IPS DF 6.9 (cell line): ENCODE results near the gene ZNF879.
A peak's percentile ranks its signal among the peaks of the same experiment; 100 is the strongest.

Experiments
- DNase-seq: peaks from one replicate; pipeline ENCODE4 v3.0.0-alpha.2; 2013; ENCODE audit warnings: low read depth, low spot score
- H3K27ac ChIP-seq: one replicate; pipeline ENCODE4 v1.5.1; 2013; ENCODE audit warnings: low read length, control low read depth
- H3K27me3 ChIP-seq: 2 replicates; pipeline ENCODE4 v1.6.1; 2013; ENCODE audit warnings: mild to moderate bottlenecking, low read length; ENCODE audit not compliant: control insufficient read depth, insufficient read depth
- H3K36me3 ChIP-seq: 2 replicates; pipeline ENCODE4 v1.6.1; 2013; ENCODE audit warnings: low read length; ENCODE audit not compliant: control insufficient read depth, insufficient read depth
- H3K4me1 ChIP-seq: 2 replicates; pipeline ENCODE4 v1.6.1; 2013; ENCODE audit warnings: low read length; ENCODE audit not compliant: control insufficient read depth, insufficient read depth
- H3K4me3 ChIP-seq: 2 replicates; pipeline ENCODE4 v1.5.1; 2013; ENCODE audit warnings: mild to moderate bottlenecking, low read length
- H3K9me3 ChIP-seq: 2 replicates; pipeline ENCODE4 v1.6.1; 2013; ENCODE audit warnings: low read length, inconsistent platforms; ENCODE audit not compliant: control insufficient read depth, insufficient read depth
- WGBS: extraction: QIAGEN DNeasy Blood & Tissue Kit; methylation state at CpG from one replicate; pipeline ENCODE4 v1.1.7; 2013; ENCODE audit warnings: mixed read lengths, missing lambda C conversion rate; ENCODE audit not compliant: insufficient read length, insufficient coverage; 5-methylcytosine and 5-hydroxymethylcytosine counted together

ZNF879 gene

DNA sequence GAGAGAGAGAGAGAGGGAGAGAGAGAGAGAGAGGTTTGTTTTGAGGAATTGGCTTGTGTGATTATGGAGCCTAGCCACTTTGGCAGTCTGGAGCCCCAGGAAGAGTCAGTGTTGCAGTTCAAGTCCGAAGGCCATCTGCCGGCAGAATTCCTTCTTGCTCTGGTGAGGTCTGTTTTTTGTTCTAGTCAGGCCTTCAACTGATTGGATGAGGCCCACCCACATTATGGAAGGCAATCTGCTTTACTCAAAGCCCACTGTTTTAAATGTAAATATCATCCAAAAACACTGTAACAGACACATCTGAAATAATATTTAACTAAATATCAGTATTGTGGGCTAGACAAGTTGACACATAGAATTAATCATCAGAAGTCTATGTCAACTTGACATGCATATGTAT is 17.0 kb upstream of the ZNF879 start:
- WGBS = no CpG with 5 or more reads among the region's 2 CpGs
- Histone ChIP-seq H3K9me3 (peaks cover 2% of the 10 kb centered on the region; the same call in 1 of the 2 replicates), H3K4me1 (no peaks in the 10 kb centered on the region), H3K27me3 (no peaks in the 10 kb centered on the region), H3K27ac (no peak overlapping the region), H3K4me3 (no peak overlapping the region), H3K36me3 (no peaks in the 10 kb centered on the region)
- no peak for DNase-seq

DNA sequence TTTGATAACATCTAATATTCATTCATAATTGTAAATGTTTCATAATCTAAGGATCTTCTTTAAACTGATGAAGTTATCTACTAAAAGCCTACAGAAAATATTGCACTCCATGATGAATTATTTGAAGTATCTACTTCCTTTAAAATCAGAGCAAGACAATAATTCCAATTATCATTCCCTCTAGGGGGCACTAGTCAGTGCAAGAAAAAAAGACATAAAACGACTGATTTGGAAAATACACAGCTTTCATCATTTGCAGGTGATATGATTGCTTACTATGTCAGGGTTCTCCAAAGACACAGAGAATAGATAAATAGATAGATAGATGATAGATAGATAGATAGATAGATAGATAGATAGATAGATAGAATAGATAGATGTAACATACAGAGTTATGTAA is 14.9 kb upstream of the ZNF879 start:
- no CpG with 5 or more reads among the region's 1 CpG for WGBS
- Histone ChIP-seq H3K4me1 (no peaks in the 10 kb centered on the region), H3K27me3 (no peaks in the 10 kb centered on the region), H3K36me3 (no peaks in the 10 kb centered on the region), H3K4me3 (no peak overlapping the region), H3K27ac (no peak overlapping the region), H3K9me3 (no peaks in the 10 kb centered on the region; the same call in 1 of the 2 replicates)
- no peak for DNase-seq

DNA sequence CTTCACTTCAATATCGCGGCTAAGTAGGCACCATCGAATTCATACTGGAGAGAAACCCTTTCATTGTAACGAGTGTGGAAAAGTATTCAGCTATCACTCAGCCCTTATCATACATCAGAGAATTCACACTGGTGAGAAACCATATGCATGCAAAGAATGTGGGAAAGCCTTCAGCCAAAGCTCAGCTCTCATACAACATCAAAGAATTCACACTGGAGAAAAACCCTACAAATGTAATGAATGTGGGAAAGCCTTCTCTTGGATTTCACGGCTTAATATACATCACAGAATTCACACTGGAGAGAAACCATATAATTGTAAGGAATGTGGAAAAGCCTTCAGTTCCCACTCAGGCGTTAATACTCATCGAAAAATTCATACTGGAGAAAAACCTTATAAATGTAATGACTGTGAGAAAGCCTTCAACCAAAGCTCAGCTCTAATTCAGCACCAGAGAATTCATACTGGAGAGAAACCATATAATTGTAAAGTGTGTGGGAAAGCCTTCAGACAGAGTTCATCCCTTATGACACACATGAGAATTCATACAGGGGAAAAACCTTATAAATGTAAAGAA is 9.5 kb downstream of the ZNF879 start:
- no CpG with 5 or more reads among the region's 7 CpGs for WGBS
- DNase-seq = no peak
- Histone ChIP-seq H3K9me3 (peaks cover 13% of the 10 kb centered on the region), H3K4me1 (no peaks in the 10 kb centered on the region), H3K36me3 (peaks cover 15% of the 10 kb centered on the region; the same call in 1 of the 2 replicates), H3K4me3 (no peak overlapping the region), H3K27me3 (no peaks in the 10 kb centered on the region), H3K27ac (no peak overlapping the region)

DNA sequence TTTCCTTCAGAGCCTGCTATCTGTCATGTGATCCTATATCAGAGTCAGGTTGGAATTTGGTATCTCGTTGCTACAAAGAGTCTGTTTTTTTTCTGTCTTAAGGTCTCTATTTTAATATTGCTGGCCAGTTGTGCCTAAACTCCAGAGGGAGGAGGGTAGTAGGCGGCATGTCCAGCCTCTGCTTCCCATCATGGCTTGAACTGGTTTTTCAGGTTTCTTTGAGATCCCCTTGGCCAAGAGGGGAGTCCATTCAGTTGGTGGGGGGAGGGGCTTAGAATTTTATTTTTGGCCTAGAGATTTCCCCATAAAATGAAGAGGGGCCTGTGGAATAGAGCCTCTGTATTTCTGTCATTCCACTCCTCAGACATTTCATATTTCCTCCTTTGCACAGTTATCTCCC is 21.2 kb downstream of the ZNF879 start:
- DNase-seq = no peak
- WGBS = no CpG with 5 or more reads among the region's 2 CpGs
- no peaks in the 10 kb centered on the region for H3K4me1 ChIP-seq

DNA sequence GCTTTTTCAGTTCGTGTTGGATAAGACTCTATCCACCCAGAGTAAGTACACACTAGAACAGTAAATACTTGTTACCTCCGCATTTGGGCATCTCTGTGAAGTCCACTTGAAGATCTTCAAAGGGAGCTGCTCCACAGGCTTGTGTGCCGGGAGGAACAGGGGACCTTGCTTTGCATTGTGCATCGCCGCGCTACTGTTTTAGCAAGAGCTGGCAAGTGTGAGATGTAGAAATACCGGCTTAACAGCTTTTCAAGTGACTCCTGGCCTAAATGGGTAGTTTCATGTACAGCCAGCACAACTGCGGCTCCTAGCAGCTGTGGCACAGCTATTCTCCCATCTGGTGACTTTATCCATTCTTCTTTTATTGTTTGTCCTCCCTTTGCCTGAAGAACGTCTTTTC is 28.2 kb downstream of the ZNF879 start:
- H3K9me3 ChIP-seq = no peaks in the 10 kb centered on the region; the same call in 1 of the 2 replicates
- H3K4me1 ChIP-seq = no peaks in the 10 kb centered on the region
- no peaks in the 10 kb centered on the region for H3K36me3 ChIP-seq
- H3K27ac ChIP-seq = no peak overlapping the region
- H3K4me3 ChIP-seq = no peak overlapping the region
- WGBS = no CpG with 5 or more reads among the region's 9 CpGs
- H3K27me3 ChIP-seq = no peaks in the 10 kb centered on the region
- no peak for DNase-seq

More for the DNA sequence above, 21.2 kb downstream of the ZNF879 start:
- Histone ChIP-seq H3K9me3 (peaks cover 1% of the 10 kb centered on the region; the same call in 1 of the 2 replicates), H3K36me3 (no peaks in the 10 kb centered on the region), H3K27ac (no peak overlapping the region), H3K27me3 (no peaks in the 10 kb centered on the region), H3K4me3 (no peak overlapping the region)

DNA sequence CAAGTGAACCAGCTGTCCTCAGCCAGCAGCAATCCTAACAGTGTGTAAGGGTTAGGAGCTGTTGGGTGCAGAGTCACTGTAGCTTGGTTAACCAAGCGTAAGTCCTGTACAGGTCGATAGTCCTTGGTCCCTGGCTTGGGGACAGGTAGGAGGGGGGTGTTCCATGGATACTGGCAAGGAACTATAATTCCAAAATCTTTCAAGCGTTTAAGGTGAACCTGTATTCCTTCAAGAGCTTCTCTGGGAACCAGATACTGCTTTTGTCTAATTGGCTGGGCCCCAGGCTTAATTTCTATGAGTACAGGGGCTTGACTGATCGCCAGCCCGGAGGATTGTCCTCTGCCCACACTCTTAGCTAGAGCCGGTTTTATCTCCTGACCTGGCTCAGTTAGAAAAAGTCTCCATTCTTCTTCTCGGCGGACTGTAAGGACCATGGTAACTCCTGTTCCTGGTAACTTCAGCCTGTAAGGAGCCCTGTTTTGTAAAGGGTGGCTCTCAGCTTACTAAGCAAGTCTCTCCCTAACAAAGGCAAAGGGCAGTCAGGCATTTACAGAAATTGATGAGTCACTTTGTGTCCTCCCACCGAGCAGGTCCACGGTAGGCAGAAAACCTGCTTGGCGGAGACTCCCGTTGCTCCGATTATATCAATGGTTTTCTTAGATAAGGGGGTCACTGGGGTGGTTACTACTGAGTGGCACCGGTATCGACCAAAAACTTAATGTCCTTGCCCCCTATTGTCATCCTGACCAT is 30.6 kb downstream of the ZNF879 start:
- no peak overlapping the region for H3K4me3 ChIP-seq
- H3K36me3 ChIP-seq = no peaks in the 10 kb centered on the region
- H3K4me1 ChIP-seq = no peaks in the 10 kb centered on the region
- no peak overlapping the region for H3K27ac ChIP-seq
- H3K27me3 ChIP-seq = no peaks in the 10 kb centered on the region
- H3K9me3 ChIP-seq = no peaks in the 10 kb centered on the region; the same call in 1 of the 2 replicates
- no CpG with 5 or more reads among the region's 15 CpGs for WGBS
- DNase-seq = no peak

DNA sequence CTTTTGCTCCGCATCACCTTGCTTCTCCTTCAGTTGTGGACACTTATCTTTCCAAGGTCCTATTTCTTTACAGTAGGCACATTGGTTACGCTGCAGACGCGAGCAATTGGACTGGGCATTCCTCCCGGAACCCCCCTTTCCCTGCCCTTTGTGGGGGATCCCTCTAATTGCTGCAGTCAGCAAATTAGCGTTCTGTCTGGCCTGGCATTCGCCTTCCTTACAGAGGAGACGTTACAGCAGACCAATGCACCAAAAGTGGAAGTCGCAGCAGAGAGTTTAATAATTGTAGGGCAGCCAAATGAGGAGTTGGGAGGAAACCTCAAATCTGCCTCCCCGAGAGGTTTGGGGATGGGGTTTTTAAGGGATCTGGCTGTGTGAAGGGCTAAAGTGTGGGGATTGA is 31.3 kb downstream of the ZNF879 start:
- H3K27ac ChIP-seq = no peak overlapping the region
- no peaks in the 10 kb centered on the region for H3K36me3 ChIP-seq
- H3K9me3 ChIP-seq = no peaks in the 10 kb centered on the region; the same call in 1 of the 2 replicates
- no peak for DNase-seq
- no CpG with 5 or more reads among the region's 10 CpGs for WGBS
- H3K4me1 ChIP-seq = no peaks in the 10 kb centered on the region
- H3K27me3 ChIP-seq = no peaks in the 10 kb centered on the region
- no peak overlapping the region for H3K4me3 ChIP-seq

DNA sequence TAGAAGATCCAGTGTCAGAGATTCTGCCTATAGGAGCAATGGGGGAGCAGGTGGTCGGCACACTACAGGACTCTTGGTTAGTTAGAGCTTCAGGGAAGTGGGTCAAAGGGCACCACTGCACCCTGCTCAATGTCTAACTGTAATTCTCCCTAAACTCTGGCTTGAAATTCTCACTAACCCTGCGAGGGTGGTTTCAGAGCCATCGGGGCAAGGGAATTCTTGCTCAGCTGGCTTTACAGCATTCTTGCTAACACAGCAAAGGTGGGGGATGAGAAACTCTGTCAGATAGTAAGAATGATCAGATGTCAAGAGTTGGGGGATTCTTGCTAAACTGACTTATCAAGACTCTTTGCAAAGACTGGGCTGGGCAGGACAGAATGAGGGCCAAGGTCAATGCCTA is 31.8 kb downstream of the ZNF879 start:
- Histone ChIP-seq H3K36me3 (no peaks in the 10 kb centered on the region), H3K27ac (no peak overlapping the region), H3K9me3 (no peaks in the 10 kb centered on the region; the same call in 1 of the 2 replicates), H3K27me3 (no peaks in the 10 kb centered on the region), H3K4me1 (no peaks in the 10 kb centered on the region), H3K4me3 (no peak overlapping the region)
- WGBS = no CpG with 5 or more reads among the region's 3 CpGs
- no peak for DNase-seq

DNA sequence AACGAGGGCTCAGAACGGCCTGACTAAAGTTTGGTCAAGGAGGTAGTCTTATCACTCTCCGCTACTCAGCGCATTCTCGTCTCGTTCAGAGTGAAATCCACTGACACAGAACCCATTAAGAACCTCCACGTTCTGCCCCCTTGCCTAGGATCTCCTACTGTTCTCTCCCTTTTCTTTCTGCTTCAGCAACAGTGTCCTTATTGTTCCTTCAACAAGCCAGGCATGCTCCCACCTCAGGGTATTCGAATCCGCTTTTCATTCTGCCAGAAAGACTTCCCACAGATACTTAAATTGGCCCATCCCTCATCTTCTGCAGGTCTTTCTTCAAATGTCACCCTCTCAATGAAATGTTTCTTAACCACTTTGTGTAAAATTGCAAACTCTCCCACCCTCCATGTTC is 32.2 kb downstream of the ZNF879 start:
- Histone ChIP-seq H3K9me3 (no peaks in the 10 kb centered on the region; the same call in 1 of the 2 replicates), H3K4me1 (no peaks in the 10 kb centered on the region), H3K4me3 (no peak overlapping the region), H3K27me3 (no peaks in the 10 kb centered on the region), H3K36me3 (no peaks in the 10 kb centered on the region), H3K27ac (no peak overlapping the region)
- WGBS = no CpG with 5 or more reads among the region's 9 CpGs
- no peak for DNase-seq

DNA sequence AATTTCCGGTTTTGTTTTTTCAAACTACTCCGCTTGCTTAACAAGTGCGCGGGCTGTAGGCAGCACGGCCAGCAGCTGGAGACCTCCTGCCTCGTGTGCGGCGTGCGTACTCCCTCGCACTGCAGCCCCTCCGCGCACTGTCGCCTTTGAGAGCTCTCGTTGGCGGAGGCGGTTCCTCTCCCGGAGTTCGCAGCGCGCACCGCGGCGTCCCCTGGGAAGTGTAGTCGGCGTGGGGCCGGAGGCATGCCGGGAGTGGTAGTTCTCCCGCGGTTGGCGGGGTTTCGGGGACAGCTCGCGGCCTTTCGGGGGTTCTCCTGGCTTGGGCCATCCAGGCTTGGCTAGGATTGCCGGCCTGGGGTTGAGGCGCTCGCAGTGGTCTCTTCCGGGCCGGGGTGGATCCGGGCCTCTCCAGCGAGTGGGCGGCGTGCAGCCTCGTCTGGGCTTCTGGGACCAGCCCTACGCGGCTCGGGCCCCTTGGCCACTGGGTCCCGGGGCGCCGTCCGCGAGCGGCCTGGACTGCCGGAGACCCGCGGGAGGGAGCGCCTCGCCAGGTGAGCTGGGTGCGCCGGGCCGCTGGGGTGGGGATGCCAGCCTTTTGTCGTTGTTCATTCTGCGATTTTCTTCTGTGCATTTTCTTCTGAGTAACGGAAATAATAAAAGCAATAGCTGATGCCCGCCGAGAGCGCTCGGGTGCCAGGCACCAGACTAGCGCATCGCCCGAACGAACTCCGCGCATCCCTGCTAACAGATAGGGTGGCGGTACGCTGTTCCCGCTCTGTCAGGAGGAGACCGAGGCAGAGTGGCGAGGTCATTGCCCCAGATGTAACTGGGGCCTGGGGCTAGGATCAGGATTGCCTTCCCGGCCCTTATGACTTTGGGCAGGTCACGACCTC is 36.8 kb downstream of the ZNF879 start, which contains the start of gene ZNF354C:
Gene ZNF354C (plus strand): TSS at position 258 of the 893 bp plus-strand sequence. CDS start 1,696 bp downstream, outside the sequence.
- Histone ChIP-seq H3K27me3 (no peaks in the 10 kb centered on the region), H3K4me3 (peak within 1 kb of the TSS; percentile 59; the same call in 1 of the 2 replicates), H3K36me3 (no peaks in the 10 kb centered on the region; the same call in 1 of the 2 replicates), H3K27ac (no peak within 1 kb of the TSS), H3K9me3 (no peaks in the 10 kb centered on the region), H3K4me1 (peaks cover 2% of the 10 kb centered on the region; the same call in 1 of the 2 replicates)
- peak; percentile 85 for DNase-seq
- WGBS = no CpG with 5 or more reads among the region's 81 CpGs
